Activated T-cell treated with anti-CD3 and anti-CD28 coated beads for 4 hours (primary cell): ENCODE results near the gene BCL2L15.
"Not testable (repeated sequence)": the region's sequence is repeated elsewhere in the genome, so short reads cannot be mapped to it uniquely, and the experiment has no call there.

Source experiments
- DNase-seq: peaks from one replicate; pipeline ENCODE4 v3.0.0-alpha.2; 2020

Gene BCL2L15

GRCh38 chr1:113868387-113869083 is 18.8 kb downstream of the BCL2L15 start:
- DNase-seq: no peak

- DNase-seq: no peak
Observed at GRCh38 chr1:113861641-113862040, 25.7 kb downstream of the BCL2L15 start.

GRCh38 chr1:113860891-113861290 is 26.5 kb downstream of the BCL2L15 start:
- no peak for DNase-seq

GRCh38 chr1:113859478-113860175 is 27.8 kb downstream of the BCL2L15 start:
- DNase-seq: no peak

- DNase-seq: no peak
Observed at GRCh38 chr1:113858982-113859381, 28.4 kb downstream of the BCL2L15 start.

GRCh38 chr1:113858418-113858817 is 29.0 kb downstream of the BCL2L15 start:
- no peak for DNase-seq

GRCh38 chr1:113857776-113858175 is 29.6 kb downstream of the BCL2L15 start:
- no peak for DNase-seq

- DNase-seq: no peak
Observed at GRCh38 chr1:113856401-113856790, 31.0 kb downstream of the BCL2L15 start.

- DNase-seq: no peak
Observed at GRCh38 chr1:113855630-113856400, 31.6 kb downstream of the BCL2L15 start.

- DNase-seq: no peak
Observed at GRCh38 chr1:113854234-113854633, 33.1 kb downstream of the BCL2L15 start.

- not testable (repeated sequence) for DNase-seq
Observed at GRCh38 chr1:113852694-113853093, 34.7 kb downstream of the BCL2L15 start.

- no peak for DNase-seq
Observed at GRCh38 chr1:113850127-113850796, 37.1 kb downstream of the BCL2L15 start.

GRCh38 chr1:113849072-113849471 is 38.3 kb downstream of the BCL2L15 start:
- no peak for DNase-seq

GRCh38 chr1:113846391-113847035 is 40.9 kb downstream of the BCL2L15 start:
- DNase-seq: no peak

- DNase-seq: no peak
Observed at GRCh38 chr1:113836534-113836933, 50.8 kb downstream of the BCL2L15 start.

- peak; percentile 15 for DNase-seq
Observed at GRCh38 chr1:113835686-113836290, 51.6 kb downstream of the BCL2L15 start.

GRCh38 chr1:113834716-113835115 is 52.7 kb downstream of the BCL2L15 start:
- DNase-seq: no peak
